ENCODE results near the gene SVOPL. TPM values are rescaled to one million over a fixed set of nuclear protein-coding genes. Genes with fewer than 3 reads are reported as not detected.
"Not testable (repeated sequence)": the region's sequence is repeated elsewhere in the genome, so short reads cannot be mapped to it uniquely, and the experiment has no call there.

SVOPL gene
- total RNA-seq, 4 donors from 2014 or later = 0.28 to 1.5 TPM; not detected in 2

DNA sequence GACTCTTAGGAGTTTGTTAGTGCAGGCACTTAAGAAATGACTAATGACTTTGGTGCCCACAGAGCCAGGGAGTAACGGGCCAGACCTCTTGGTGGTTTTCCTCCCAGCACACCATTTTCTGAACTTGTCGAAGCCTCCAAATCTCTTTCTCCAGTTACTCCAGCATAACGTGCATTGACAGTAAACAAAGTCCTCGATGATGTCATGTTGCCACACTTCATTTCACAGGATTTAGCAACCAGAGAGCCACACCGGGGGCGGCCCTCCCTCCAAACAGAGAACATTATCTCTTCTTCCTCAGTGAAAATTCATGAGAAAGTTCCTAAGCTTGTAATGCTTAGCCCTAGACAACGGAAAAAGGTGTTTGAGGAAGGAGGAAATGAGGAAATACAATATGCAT, 4.0 kb upstream of the SVOPL start:
- Histone ChIP-seq H3K9me3 (no peaks in the 10 kb centered on the region), H3K27ac (no peak overlapping the region), H3K4me3 (no peak overlapping the region)

DNA sequence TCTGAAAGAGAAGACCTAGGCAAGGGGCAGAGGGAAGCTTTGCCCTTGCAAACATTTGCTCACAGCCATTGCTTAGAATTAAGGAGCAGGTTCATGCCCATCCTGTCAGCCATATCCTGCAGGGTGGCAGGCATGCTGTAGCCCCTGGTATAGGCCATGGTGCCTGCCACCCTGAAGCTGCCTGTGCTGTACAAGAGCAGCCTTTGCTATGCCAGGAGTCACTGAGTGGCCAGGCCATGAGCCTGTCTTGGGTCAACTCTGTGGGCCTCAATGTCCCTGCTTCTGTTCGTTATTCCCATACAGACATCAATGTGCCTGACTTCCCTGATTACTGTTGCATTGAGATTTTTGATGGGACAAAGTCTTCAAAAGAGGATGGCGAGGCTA, 368 bp upstream of the SVOPL start:
- no peaks in the 10 kb centered on the region for H3K9me3 ChIP-seq
- H3K4me1 ChIP-seq = no peaks in the 10 kb centered on the region
- no peak overlapping the region for H3K4me3 ChIP-seq
- H3K27me3 ChIP-seq = no peaks in the 10 kb centered on the region
- DNase-seq = no peak
- no peaks in the 10 kb centered on the region for H3K36me3 ChIP-seq
- H3K27ac ChIP-seq = no peak overlapping the region
- no peak for TF ChIP-seq POLR2A (IDR thresholded peaks at IDR 0.05)
- TF ChIP-seq, protein P1, sequence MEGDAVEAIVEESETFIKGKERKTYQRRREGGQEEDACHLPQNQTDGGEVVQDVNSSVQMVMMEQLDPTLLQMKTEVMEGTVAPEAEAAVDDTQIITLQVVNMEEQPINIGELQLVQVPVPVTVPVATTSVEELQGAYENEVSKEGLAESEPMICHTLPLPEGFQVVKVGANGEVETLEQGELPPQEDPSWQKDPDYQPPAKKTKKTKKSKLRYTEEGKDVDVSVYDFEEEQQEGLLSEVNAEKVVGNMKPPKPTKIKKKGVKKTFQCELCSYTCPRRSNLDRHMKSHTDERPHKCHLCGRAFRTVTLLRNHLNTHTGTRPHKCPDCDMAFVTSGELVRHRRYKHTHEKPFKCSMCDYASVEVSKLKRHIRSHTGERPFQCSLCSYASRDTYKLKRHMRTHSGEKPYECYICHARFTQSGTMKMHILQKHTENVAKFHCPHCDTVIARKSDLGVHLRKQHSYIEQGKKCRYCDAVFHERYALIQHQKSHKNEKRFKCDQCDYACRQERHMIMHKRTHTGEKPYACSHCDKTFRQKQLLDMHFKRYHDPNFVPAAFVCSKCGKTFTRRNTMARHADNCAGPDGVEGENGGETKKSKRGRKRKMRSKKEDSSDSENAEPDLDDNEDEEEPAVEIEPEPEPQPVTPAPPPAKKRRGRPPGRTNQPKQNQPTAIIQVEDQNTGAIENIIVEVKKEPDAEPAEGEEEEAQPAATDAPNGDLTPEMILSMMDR (IDR thresholded peaks at IDR 0.05) = no peak
- intact Hi-C loops (cut with DNase I; ENCODE audit: low total_unique reads) = no loop called here

More for the DNA sequence above, 4.0 kb upstream of the SVOPL start:
- H3K27me3 ChIP-seq = no peaks in the 10 kb centered on the region
- TF ChIP-seq, protein P1 (IDR thresholded peaks at IDR 0.05) = no peak
- TF ChIP-seq POLR2A (IDR thresholded peaks at IDR 0.05) = no peak
- intact Hi-C loops (cut with DNase I; ENCODE audit: low total_unique reads) = no loop called here
- H3K36me3 ChIP-seq = no peaks in the 10 kb centered on the region
- H3K4me1 ChIP-seq = no peaks in the 10 kb centered on the region
- DNase-seq = no peak

DNA sequence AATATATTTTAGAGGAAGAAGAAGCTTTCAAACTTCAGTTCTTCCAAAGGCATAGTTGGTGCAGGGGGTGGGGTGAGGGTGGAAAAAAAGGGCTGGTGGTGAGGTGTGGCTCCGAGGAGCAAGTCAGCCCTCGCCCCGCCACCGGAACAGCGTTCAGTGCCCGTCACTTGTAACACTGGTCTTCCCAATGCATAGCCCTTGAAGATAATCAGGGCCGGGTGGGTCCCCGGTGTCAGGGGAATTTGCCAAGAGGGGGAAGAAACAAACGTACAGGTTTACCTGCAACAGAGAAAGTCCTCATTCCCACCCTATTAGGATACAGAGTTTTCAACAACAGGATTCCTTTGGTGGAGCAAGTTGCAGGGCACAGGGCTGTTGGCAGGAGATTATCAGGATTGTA, 1.5 kb downstream of the SVOPL start:
- no peaks in the 10 kb centered on the region for H3K4me1 ChIP-seq
- H3K27me3 ChIP-seq = no peaks in the 10 kb centered on the region
- H3K27ac ChIP-seq = no peak overlapping the region
- no peaks in the 10 kb centered on the region for H3K36me3 ChIP-seq
- no peak overlapping the region for H3K4me3 ChIP-seq
- no peaks in the 10 kb centered on the region for H3K9me3 ChIP-seq
- TF ChIP-seq, protein P1 (IDR thresholded peaks at IDR 0.05) = no peak
- TF ChIP-seq POLR2A (IDR thresholded peaks at IDR 0.05) = no peak
- no peak for DNase-seq
- intact Hi-C loops (cut with DNase I; ENCODE audit: low total_unique reads) = no loop called here

DNA sequence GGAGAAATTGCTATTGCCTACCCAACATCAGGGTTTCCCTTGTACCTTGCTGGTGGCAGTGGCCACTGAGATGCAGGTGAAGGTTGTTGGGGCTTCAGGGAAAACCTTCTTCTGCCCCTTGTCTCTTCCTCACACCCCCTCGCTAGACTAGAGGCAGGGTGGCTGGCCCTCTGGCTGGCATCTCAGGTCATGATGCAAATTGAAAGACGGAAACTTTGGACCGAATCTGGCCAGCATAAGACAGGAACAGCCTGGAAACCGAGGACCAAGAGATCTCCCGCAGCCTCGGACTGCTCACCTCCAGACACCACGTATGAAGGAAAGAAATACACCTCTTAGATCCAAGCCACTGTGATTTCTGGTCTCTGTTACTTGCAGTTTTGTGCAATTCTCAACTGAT, 2.9 kb downstream of the SVOPL start:
- H3K36me3 ChIP-seq = no peaks in the 10 kb centered on the region
- no peak overlapping the region for H3K4me3 ChIP-seq
- H3K9me3 ChIP-seq = no peaks in the 10 kb centered on the region
- TF ChIP-seq, protein P1 (IDR thresholded peaks at IDR 0.05) = no peak
- TF ChIP-seq POLR2A (IDR thresholded peaks at IDR 0.05) = no peak
- no peaks in the 10 kb centered on the region for H3K4me1 ChIP-seq
- H3K27ac ChIP-seq = no peak overlapping the region
- intact Hi-C loops (cut with DNase I; ENCODE audit: low total_unique reads) = no loop called here
- DNase-seq = no peak
- no peaks in the 10 kb centered on the region for H3K27me3 ChIP-seq

DNA sequence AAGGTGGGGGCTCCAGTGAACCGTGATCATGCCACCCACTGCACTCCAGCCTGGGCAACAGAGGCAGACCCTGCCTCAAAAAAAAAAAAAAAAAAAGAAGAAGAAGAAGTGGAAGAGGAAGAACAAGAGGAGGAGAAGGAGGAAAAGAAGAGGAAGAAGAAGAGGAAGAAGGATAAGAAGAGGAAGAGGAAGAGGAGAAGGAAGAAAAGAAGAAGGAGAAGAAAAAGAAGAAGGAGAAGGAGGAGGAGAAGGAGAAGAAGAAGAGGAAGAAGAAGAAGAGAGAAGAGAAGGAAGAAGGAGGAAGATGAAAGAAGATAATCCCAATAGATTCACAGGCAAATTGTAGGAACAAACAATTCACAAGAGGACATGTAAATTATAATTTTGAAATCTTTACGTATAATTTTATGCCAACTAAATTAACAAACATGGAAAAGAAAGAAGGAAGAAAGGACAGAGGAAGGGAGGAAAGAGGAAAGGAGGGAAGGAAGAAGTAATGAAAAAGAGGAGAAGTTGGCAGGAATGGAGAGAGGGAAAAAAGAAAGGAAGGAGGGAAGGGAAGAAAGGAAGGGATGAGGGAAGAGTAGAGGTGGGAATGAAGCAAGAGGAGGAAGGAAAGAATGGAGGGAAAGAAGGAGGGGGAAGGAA, 3.5 kb downstream of the SVOPL start:
- Histone ChIP-seq H3K27me3 (no peaks in the 10 kb centered on the region), H3K4me3 (no peak overlapping the region), H3K36me3 (no peaks in the 10 kb centered on the region), H3K9me3 (no peaks in the 10 kb centered on the region), H3K27ac (no peak overlapping the region), H3K4me1 (no peaks in the 10 kb centered on the region)
- TF ChIP-seq, protein P1 (IDR thresholded peaks at IDR 0.05) = no peak
- TF ChIP-seq POLR2A (IDR thresholded peaks at IDR 0.05) = no peak
- DNase-seq = no peak
- intact Hi-C loops (cut with DNase I; ENCODE audit: low total_unique reads) = no loop called here

DNA sequence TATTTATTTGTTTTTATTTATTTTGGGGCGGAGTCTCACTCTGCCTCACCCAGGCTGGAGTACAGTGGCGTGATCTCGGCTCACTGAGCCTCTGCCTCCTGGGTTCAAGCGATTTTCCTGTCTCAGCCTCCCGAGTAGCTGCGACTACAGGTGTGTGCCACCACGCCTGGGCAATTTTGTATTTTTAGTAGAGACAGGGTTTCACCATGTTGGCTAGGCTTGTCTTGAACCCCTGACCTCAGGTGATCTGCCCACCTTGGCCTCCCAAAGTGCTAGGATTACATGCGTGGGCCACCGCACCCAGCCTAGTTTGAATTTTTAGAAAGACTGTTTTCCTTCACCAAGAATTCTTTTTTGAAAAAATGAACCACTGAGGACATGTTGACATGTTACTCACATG, 5.4 kb downstream of the SVOPL start:
- H3K27me3 ChIP-seq; DNase-seq; H3K36me3 ChIP-seq; intact Hi-C loops (cut with DNase I; ENCODE audit: low total_unique reads); H3K4me3 ChIP-seq; H3K9me3 ChIP-seq; H3K4me1 ChIP-seq; H3K27ac ChIP-seq: not testable (repeated sequence)

All from uterus (tissue), 4 donors.